Loucy (cell line): ENCODE measurements around the gene KRTAP21-2.

Experiments
- H2AFZ ChIP-seq: fragments of 200-600 bp; sonication (generic); 2 replicates; pipeline ENCODE4 v1.6.0; 2016; ENCODE audit warnings: antibody characterized with exemption, mild to moderate bottlenecking, low read length, moderate library complexity
- H3F3A ChIP-seq: fragments of 200-600 bp; 2 replicates; pipeline ENCODE4 v1.6.0; 2016; ENCODE audit warnings: antibody characterized with exemption, low read depth, mild to moderate bottlenecking
- H3K27me3 ChIP-seq: fragments of 200-600 bp; sonication (generic); 2 replicates; pipeline ENCODE4 v1.6.1; 2014; ENCODE audit warnings: low read length, mild to moderate bottlenecking; ENCODE audit not compliant: insufficient read depth, poor library complexity, severe bottlenecking
- H3K36me3 ChIP-seq: fragments of 200-600 bp; sonication (generic); 2 replicates; pipeline ENCODE4 v1.6.1; 2016; ENCODE audit warnings: low read length; ENCODE audit not compliant: insufficient read depth
- H3K4me1 ChIP-seq: fragments of 200-600 bp; sonication (generic); 2 replicates; pipeline ENCODE4 v1.5.1; 2014; ENCODE audit warnings: low read length, mild to moderate bottlenecking; ENCODE audit not compliant: insufficient read depth, poor library complexity, severe bottlenecking
- H3K4me2 ChIP-seq: fragments of 200-600 bp; sonication (generic); 2 replicates; pipeline ENCODE4 v1.6.0; 2014; ENCODE audit warnings: antibody characterized with exemption, low read length, low read depth, mild to moderate bottlenecking; ENCODE audit not compliant: poor library complexity, severe bottlenecking
- H3K4me3 ChIP-seq: fragments of 200-600 bp; sonication (generic); 2 replicates; pipeline ENCODE4 v1.5.1; 2014; ENCODE audit warnings: low read length, mild to moderate bottlenecking, mixed read lengths; ENCODE audit not compliant: poor library complexity, severe bottlenecking
- H3K79me2 ChIP-seq: fragments of 200-600 bp; sonication (generic); 2 replicates; pipeline ENCODE4 v1.6.1; 2014; ENCODE audit warnings: low read length; ENCODE audit not compliant: insufficient read depth
- H3K9ac ChIP-seq: fragments of 200-600 bp; sonication (generic); 2 replicates; pipeline ENCODE4 v1.6.0; 2014; ENCODE audit warnings: mild to moderate bottlenecking, low read depth, low read length, moderate library complexity; ENCODE audit not compliant: poor library complexity, severe bottlenecking
- H3K9me2 ChIP-seq: fragments of 200-600 bp; sonication (generic); replicated peaks from 2 replicates; pipeline ENCODE4 v1.6.1; 2016; ENCODE audit warnings: low read depth, low read length, mixed read lengths
- H3K9me3 ChIP-seq: fragments of 200-600 bp; sonication (generic); 2 replicates; pipeline ENCODE4 v1.6.1; 2014; ENCODE audit warnings: mild to moderate bottlenecking, antibody characterized with exemption, low read length, low read depth; ENCODE audit not compliant: insufficient read depth
- H4K20me1 ChIP-seq: fragments of 200-600 bp; sonication (generic); 2 replicates; pipeline ENCODE4 v1.6.0; 2014; ENCODE audit warnings: antibody characterized with exemption, low read length, mild to moderate bottlenecking; ENCODE audit not compliant: insufficient read depth, poor library complexity, severe bottlenecking
- CTCF ChIP-seq: fragments of 200-600 bp; sonication (generic); conservative IDR thresholded peaks from 2 replicates; pipeline ENCODE4 v1.5.1; 2014; ENCODE audit warnings: mild to moderate bottlenecking, antibody characterized with exemption, low read length
- EZH2phosphoT487 ChIP-seq: fragments of 200-600 bp; IDR thresholded peaks from 2 replicates; pipeline ENCODE4 v1.6.1; 2018; ENCODE audit warnings: antibody characterized with exemption, mild to moderate bottlenecking, moderate library complexity, borderline replicate concordance

The KRTAP21-2 gene

GRCh38 chr21:30740462-30740861 lies 6.6 kb downstream of the KRTAP21-2 start:
- no peak overlapping the region for H2AFZ ChIP-seq
- no peaks in the 10 kb centered on the region for H3K9me2 ChIP-seq
- no peak overlapping the region for H3K9ac ChIP-seq
- H4K20me1 ChIP-seq, result no peaks in the 10 kb centered on the region
- TF ChIP-seq CTCF (no peak), EZH2phosphoT487 (no peak)
- no peaks in the 10 kb centered on the region for H3K4me1 ChIP-seq
- H3K4me2 ChIP-seq, result no peak overlapping the region
- H3F3A ChIP-seq, result no peaks in the 10 kb centered on the region
- H3K4me3 ChIP-seq, result no peak overlapping the region
- no peaks in the 10 kb centered on the region; the same call in 1 of the 2 replicates for H3K9me3 ChIP-seq
- H3K79me2 ChIP-seq, result no peaks in the 10 kb centered on the region
- H3K36me3 ChIP-seq, result no peaks in the 10 kb centered on the region
- no peaks in the 10 kb centered on the region for H3K27me3 ChIP-seq

DNA sequence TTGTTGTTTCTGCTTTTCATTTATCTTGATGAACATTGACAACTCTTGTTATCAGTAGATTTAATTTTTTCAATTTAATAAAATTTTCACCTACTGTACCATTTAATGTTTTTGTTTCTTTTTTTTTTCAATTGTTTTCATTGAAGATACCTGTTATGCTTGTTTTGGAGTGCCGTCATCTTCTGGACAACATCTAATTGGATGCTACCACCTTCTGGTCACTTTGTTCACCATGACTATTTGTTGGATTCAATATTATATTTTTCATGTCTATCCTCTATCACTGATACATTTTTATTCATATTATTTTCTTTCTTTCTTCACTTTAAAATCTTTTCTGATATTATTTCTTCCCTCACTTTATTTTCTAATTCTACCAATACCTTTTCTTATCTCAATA lies 14.0 kb downstream of the KRTAP21-2 start:
- Histone ChIP-seq H3K9me3 (no peaks in the 10 kb centered on the region), H3K27me3 (no peaks in the 10 kb centered on the region), H3K9ac (no peak overlapping the region), H4K20me1 (no peaks in the 10 kb centered on the region), H3K4me2 (no peak overlapping the region), H3K4me1 (no peaks in the 10 kb centered on the region), H2AFZ (no peak overlapping the region), H3F3A (no peaks in the 10 kb centered on the region), H3K79me2 (no peaks in the 10 kb centered on the region), H3K9me2 (no peaks in the 10 kb centered on the region), H3K36me3 (no peaks in the 10 kb centered on the region), H3K4me3 (no peak overlapping the region)
- TF ChIP-seq EZH2phosphoT487 (no peak), CTCF (no peak)

- H2AFZ ChIP-seq, result no peak overlapping the region
- H3K9me2 ChIP-seq, result no peaks in the 10 kb centered on the region
- H3K27me3 ChIP-seq, result no peaks in the 10 kb centered on the region
- no peaks in the 10 kb centered on the region for H3K36me3 ChIP-seq
- H3K4me1 ChIP-seq, result no peaks in the 10 kb centered on the region
- H3K4me2 ChIP-seq, result no peak overlapping the region
- no peaks in the 10 kb centered on the region for H3F3A ChIP-seq
- TF ChIP-seq CTCF, result no peak
- H3K4me3 ChIP-seq, result no peak overlapping the region
- no peaks in the 10 kb centered on the region for H4K20me1 ChIP-seq
- no peak overlapping the region for H3K9ac ChIP-seq
- no peaks in the 10 kb centered on the region for H3K79me2 ChIP-seq
- no peaks in the 10 kb centered on the region for H3K9me3 ChIP-seq
Measured at GRCh38 chr21:30726726-30727125, 20.3 kb downstream of the KRTAP21-2 start.
